GM12878 (cell line): Measurements from ENCODE around the gene KRT78. TPM values are rescaled to one million over a fixed set of nuclear protein-coding genes. Genes with fewer than 3 reads are reported as not detected.

Experiments
- BACH1 ChIP-seq: fragments of 450-650 bp; IDR thresholded peaks from 2 replicates; pipeline ENCODE4 v1.6.1; 2017; ENCODE audit warnings: mild to moderate bottlenecking, borderline replicate concordance
- CBFB ChIP-seq: IDR thresholded peaks from 2 replicates; pipeline ENCODE4 v1.6.1; 2016; ENCODE audit warnings: antibody characterized with exemption, low read depth
- EED ChIP-seq: sonication (generic); IDR thresholded peaks from 2 replicates; pipeline ENCODE4 v1.6.1; 2016; ENCODE audit warnings: antibody characterized with exemption, low read depth
- IRF4 ChIP-seq: IDR thresholded peaks from 2 replicates; pipeline ENCODE4 v1.6.1; 2011; ENCODE audit warnings: low read depth, low read length
- JUND ChIP-seq: IDR thresholded peaks from 2 replicates; pipeline ENCODE4 v1.6.1; 2012; ENCODE audit warnings: low read depth, mild to moderate bottlenecking, low read length, improper control_type of control experiment, moderate library complexity
- NFIC ChIP-seq: IDR thresholded peaks from 2 replicates; pipeline ENCODE4 v1.6.1; 2012; ENCODE audit warnings: low read depth, mild to moderate bottlenecking, inconsistent platforms, low read length, moderate library complexity
- SIX5 ChIP-seq: IDR thresholded peaks from 2 replicates; pipeline ENCODE4 v1.6.1; 2011; ENCODE audit warnings: mild to moderate bottlenecking, low read depth, low read length, moderate library complexity; ENCODE audit not compliant: severe bottlenecking
- TCF12 ChIP-seq: IDR thresholded peaks from 2 replicates; pipeline ENCODE4 v1.6.1; 2011; ENCODE audit warnings: low read depth, mild to moderate bottlenecking, low read length
- ZBED1 ChIP-seq: IDR thresholded peaks from 2 replicates; pipeline ENCODE4 v1.6.1; 2016; ENCODE audit warnings: borderline replicate concordance
- ZNF217 ChIP-seq: fragments of 450-650 bp; IDR thresholded peaks from 2 replicates; pipeline ENCODE4 v1.6.1; 2017; ENCODE audit warnings: antibody characterized with exemption, mild to moderate bottlenecking
- ZNF274 ChIP-seq: IDR thresholded peaks from one replicate; pipeline ENCODE4 v1.8.0; 2011; ENCODE audit not compliant: insufficient read length, insufficient read depth
- polyA plus RNA-seq, 11 experiments: library from polyadenylated mRNA; depleted of rRNA in 4 of 11; unstranded in 6 of 11; stranded (reverse) in 5 of 11; fragments of >200 nt; fragmentation: Nextera tagmentation in 4 of 11; fragmentation: Illumina TruSeq in 1 of 11; extraction: Ambion mirVana in 4 of 11; extraction: Trizol in 1 of 11; gene quantifications; 1 replicate in 1 of 11; 2 replicates in 10 of 11; pipeline versions ENCODE4 v1.2.1 to v1.2.3, GENCODE V29; 2011 to 2016; ENCODE audit warnings: inconsistent platforms in 2 of 11, missing spikeins in 2 of 11, low read depth in 1 of 11
- total RNA-seq, 4 experiments: library from RNA; depleted of rRNA in 3 of 4; stranded (reverse); fragments of >200 nt in 3 of 4; fragmentation: Illumina TruSeq in 1 of 4; extraction: Trizol in 1 of 4; gene quantifications; 2 replicates each; pipeline versions ENCODE4 v1.2.1 to v1.2.3, GENCODE V29; 2013 to 2021
- TF ChIP-seq, protein P1 (sequence below): fragments of 450-650 bp; IDR thresholded peaks from 2 replicates; pipeline ENCODE4 v1.6.1; 2017; ENCODE audit warnings: borderline replicate concordance

Gene KRT78
- total and polyA plus RNA-seq, 10 of the 15 experiments (the other 5 are each of a cell fraction or from before 2014, with no cell fraction given): 0.07 TPM; not detected in 9

DNA sequence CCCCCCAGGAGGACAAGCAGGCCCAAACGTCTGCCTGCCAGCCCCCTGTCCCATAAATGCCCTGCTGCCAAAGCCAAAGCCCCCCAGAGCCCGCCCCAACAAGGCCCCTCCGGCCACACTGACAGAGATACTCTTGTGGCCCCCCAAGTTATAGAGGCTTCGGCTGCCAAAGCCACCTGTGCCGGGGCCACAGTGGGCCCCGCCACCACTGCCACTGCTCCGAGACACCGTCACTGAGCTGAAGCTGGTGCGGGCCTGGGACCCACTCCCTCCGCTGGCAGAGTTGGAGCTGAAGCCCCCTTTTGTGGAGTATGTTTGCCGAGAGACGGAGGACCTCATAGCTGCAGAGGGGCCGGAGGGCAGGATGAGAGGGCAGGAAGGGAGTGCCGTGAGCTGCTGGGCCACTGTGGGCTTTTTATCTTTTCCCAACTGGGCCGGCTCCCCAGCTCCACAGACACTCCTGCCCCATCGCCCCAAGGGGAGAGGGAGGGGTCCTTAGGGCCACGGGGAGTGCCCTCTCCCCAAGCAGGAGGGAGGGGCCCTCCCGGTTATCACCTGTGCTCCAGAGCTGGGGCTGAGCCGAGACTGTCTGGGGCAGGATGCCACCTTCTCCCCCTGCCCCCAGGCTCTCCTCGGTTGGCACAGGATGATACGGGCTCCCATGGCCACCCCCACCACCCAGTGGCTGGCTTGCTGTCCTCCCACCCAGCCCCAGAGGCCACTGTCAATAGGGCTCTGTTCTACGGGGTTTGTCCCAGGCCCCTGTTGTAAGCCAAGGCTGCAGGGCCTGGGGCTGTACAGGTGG is 14.7 kb downstream of the KRT78 start, which contains the start of gene KRT79 (continued):
- TF ChIP-seq, protein P1, sequence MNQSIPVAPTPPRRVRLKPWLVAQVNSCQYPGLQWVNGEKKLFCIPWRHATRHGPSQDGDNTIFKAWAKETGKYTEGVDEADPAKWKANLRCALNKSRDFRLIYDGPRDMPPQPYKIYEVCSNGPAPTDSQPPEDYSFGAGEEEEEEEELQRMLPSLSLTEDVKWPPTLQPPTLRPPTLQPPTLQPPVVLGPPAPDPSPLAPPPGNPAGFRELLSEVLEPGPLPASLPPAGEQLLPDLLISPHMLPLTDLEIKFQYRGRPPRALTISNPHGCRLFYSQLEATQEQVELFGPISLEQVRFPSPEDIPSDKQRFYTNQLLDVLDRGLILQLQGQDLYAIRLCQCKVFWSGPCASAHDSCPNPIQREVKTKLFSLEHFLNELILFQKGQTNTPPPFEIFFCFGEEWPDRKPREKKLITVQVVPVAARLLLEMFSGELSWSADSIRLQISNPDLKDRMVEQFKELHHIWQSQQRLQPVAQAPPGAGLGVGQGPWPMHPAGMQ: no peak
- TF ChIP-seq SIX5 (no peak), ZNF217 (no peak), IRF4 (no peak), CBFB (no peak), TCF12 (no peak), NFIC (no peak), BACH1 (no peak), ZNF274 (no peak), ZBED1 (no peak), JUND (no peak), EED (no peak)
- TF ChIP-seq, all 136 proteins: peak for 0
